NCI-H2107 (cell line): ENCODE measurements around the gene NFKBIB.
"Not testable (repeated sequence)": the region's sequence is repeated elsewhere in the genome, so short reads cannot be mapped to it uniquely, and the experiment has no call there.

Source experiments
- DNase-seq: peaks from one replicate; lab custom pipeline; 2025; lab: John Stamatoyannopoulos, UW

NFKBIB gene

GRCh38 chr19:38899447-38900201, at the start of gene NFKBIB, which contains the start of gene SIRT2:
Gene NFKBIB, plus strand, starts transcription at chr19:38899969. Its CDS starts 64 bp downstream, at chr19:38900033.
Gene SIRT2, minus strand, starts transcription at chr19:38899618. Its CDS starts 97 bp downstream, at chr19:38899521.
- DNase-seq: peak; percentile 98

- no peak for DNase-seq
These were observed 49.3 kb upstream of the NFKBIB start for GRCh38 chr19:38850436-38850975.

GRCh38 chr19:38850976-38851621, 48.7 kb upstream of the NFKBIB start:
- no peak for DNase-seq

GRCh38 chr19:38851622-38852230, 48.0 kb upstream of the NFKBIB start:
- peak; percentile 56 for DNase-seq

GRCh38 chr19:38852231-38853044, 47.3 kb upstream of the NFKBIB start:
- DNase-seq: no peak

GRCh38 chr19:38853214-38853613, 46.6 kb upstream of the NFKBIB start:
- no peak for DNase-seq

- DNase-seq: not testable (repeated sequence)
These were observed 44.8 kb upstream of the NFKBIB start for GRCh38 chr19:38854961-38855360.

GRCh38 chr19:38855751-38856150, 44.0 kb upstream of the NFKBIB start:
- DNase-seq: not testable (repeated sequence)

- DNase-seq: no peak
These were observed 43.0 kb upstream of the NFKBIB start for GRCh38 chr19:38856813-38857212.

- DNase-seq: not testable (repeated sequence)
These were observed 40.1 kb upstream of the NFKBIB start for GRCh38 chr19:38859631-38860204.

- DNase-seq: no peak
These were observed 38.4 kb upstream of the NFKBIB start for GRCh38 chr19:38861368-38861767.

GRCh38 chr19:38862321-38863059, 37.3 kb upstream of the NFKBIB start:
- DNase-seq: peak; percentile 44

GRCh38 chr19:38867171-38867780, 32.5 kb upstream of the NFKBIB start:
- DNase-seq: no peak

GRCh38 chr19:38868551-38868950, 31.2 kb upstream of the NFKBIB start:
- no peak for DNase-seq

- no peak for DNase-seq
These were observed 30.5 kb upstream of the NFKBIB start for GRCh38 chr19:38869160-38869835.

- no peak for DNase-seq
These were observed 29.7 kb upstream of the NFKBIB start for GRCh38 chr19:38869836-38870607.

- DNase-seq: no peak
These were observed 29.2 kb upstream of the NFKBIB start for GRCh38 chr19:38870612-38871011.

- DNase-seq: not testable (repeated sequence)
These were observed 26.4 kb upstream of the NFKBIB start for GRCh38 chr19:38873400-38873799.
